Heart left ventricle (tissue), 13 donors: ENCODE data around the gene SECTM1.

Experiments used
- POLR2A ChIP-seq, 2 donors: fragments of 450-650 bp; IDR thresholded peaks; one replicate each; pipeline ENCODE4 v1.6.1; 2017; ENCODE audit warnings: antibody characterized with exemption in 2 of 2, mild to moderate bottlenecking in 2 of 2, moderate library complexity in 2 of 2
- TF ChIP-seq, protein P1 (sequence below), 12 donors: fragments of 200-600 bp; sonication (generic) in 4 of 12; IDR thresholded peaks; one replicate each; pipeline versions ENCODE4 v1.5.0 to v1.8.0; 2018 to 2022; ENCODE audit warnings: antibody characterized with exemption in 12 of 12, mild to moderate bottlenecking in 5 of 12
- donor health status: ischemic (EF 13 %, LVEDD 7.1; RV severe dilation, severe dysfunction).
- donor health status: DM: no; HTN: yes; CAD: no.
- donor health status: DM: no; HTN: no; CAD: no.
- donor health status: ischemic (EF 25% LVEDD 6.9; RV normal size, moderate dysfunction).
- donor health status: ischemic (EF 25% LVEDD 5.7; RV mildly dilated, moderate dysfunction).
- donor health status: ischemic (EF 35%, LVEDD 5.7; RV mildly dilated, moderate dysfunction).
- donor health status: nonischemic (EF 11% LVEDD 7.7; RV severe dilation, severe dysfunction).
- donor health status: DM: yes; HTN: yes; CAD: no.
- donor health status: PGD.
- donor health status: ischemic (EF 29% LVEDD 5.4; RV normal size, mild dysfunction).
- donor health status: nonischemic (EF 23%, LVEDD 6.1; RV moderate dilation, normal function).

DNA sequence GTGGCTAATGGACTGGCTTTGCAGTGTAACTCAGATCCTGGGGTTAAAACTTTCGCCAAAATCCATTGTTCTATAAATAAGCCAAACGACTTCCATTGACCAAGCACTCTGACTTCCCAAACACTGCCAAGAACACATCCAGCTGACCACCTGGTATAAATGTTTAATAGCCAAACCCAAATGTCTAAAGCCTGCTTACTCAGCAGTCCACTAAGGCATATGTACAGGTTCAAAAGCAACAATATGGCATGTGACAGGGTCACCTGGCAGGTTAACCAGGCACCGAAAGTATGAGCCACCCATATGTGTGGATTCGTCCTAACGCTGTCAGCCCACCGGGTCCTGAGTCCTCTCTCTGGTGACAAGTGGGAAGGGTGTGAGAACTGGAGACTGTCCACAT is 62.2 kb downstream of the SECTM1 start:
- TF ChIP-seq, protein P1, sequence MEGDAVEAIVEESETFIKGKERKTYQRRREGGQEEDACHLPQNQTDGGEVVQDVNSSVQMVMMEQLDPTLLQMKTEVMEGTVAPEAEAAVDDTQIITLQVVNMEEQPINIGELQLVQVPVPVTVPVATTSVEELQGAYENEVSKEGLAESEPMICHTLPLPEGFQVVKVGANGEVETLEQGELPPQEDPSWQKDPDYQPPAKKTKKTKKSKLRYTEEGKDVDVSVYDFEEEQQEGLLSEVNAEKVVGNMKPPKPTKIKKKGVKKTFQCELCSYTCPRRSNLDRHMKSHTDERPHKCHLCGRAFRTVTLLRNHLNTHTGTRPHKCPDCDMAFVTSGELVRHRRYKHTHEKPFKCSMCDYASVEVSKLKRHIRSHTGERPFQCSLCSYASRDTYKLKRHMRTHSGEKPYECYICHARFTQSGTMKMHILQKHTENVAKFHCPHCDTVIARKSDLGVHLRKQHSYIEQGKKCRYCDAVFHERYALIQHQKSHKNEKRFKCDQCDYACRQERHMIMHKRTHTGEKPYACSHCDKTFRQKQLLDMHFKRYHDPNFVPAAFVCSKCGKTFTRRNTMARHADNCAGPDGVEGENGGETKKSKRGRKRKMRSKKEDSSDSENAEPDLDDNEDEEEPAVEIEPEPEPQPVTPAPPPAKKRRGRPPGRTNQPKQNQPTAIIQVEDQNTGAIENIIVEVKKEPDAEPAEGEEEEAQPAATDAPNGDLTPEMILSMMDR (IDR thresholded peaks at IDR 0.05), result no peak
- no peak for TF ChIP-seq POLR2A (IDR thresholded peaks at IDR 0.05)
